ENCODE data around the gene ZNF443.
A peak's percentile ranks its signal among the peaks of the same experiment; 100 is the strongest.
"Not testable (repeated sequence)": the region's sequence is repeated elsewhere in the genome, so short reads cannot be mapped to it uniquely, and the experiment has no call there.

The ZNF443 gene

GRCh38 chr19:12481781-12482508 lies 41.1 kb upstream of the ZNF443 start:
- Histone ChIP-seq H3K9ac (peak overlapping the region in 6 of 11 experiments; percentile 13 to 55 (median 46); a peak in 10 of 22 replicates), H3K9me3 (replicated peaks in 1 of 11) (peaks cover 45 to 54% (median 48%) of the 10 kb centered on the region in 11 experiments), H3K4me3 (peak overlapping the region in 6 of 10 experiments; percentile 31 to 89 (median 42); a peak in 9 of 20 replicates), H4K20me1 (peaks cover 0 to 28% (median 5%) of the 10 kb centered on the region in 11 experiments; a peak in 6 of 22 replicates), H3K4me2 (peak overlapping the region; percentile 88 to 96 (median 92)), H3K36me3 (peaks cover 22 to 46% (median 41%) of the 10 kb centered on the region in 11 experiments), H3K27me3 (no peaks in the 10 kb centered on the region), H3K4me1 (peaks cover 27 to 44% (median 40%) of the 10 kb centered on the region in 10 experiments), H3K27ac (peak overlapping the region in 7 of 11 experiments; percentile 2 to 66 (median 55); a peak in 12 of 22 replicates)
- TF ChIP-seq Cebpa-rat (IDR thresholded peaks at IDR 0.05): no peak

DNA sequence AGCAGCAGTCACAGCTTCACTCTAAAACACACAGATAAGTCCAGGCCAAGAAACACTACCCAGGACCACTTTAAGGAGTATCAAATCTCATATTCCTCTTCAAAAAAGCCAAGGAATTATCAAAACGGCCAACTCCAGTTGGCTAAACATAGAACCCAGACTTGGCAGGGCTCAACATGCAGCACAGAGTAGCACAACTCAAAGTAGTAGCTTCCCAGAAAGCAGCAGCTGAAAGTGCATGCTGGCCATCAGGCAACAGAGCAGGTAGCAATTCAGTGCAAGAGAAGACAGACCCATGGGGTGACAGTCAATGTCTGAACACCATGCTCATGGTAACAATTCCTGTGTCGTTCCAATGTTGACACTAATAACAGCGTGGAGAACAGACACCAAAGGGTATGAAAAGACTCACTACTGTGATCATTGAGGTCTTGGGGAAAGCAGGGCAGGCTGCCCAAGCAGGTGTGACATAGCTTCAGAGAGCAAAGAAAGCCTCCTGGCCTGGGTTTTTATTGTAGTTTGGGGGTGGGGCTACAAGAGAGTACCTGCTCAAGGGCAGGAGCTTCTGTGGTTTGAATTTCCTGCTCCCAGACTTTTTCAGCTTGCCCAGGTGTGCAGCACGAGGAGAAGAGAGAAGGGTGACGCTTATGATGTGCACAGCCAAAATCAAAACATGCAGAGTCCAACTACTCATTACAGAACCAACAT lies 37.6 kb upstream of the ZNF443 start:
- peaks cover 0 to 19% (median 5%) of the 10 kb centered on the region in 11 experiments; a peak in 6 of 22 replicates for H4K20me1 ChIP-seq
- no peaks in the 10 kb centered on the region for H3K27me3 ChIP-seq
- H3K27ac ChIP-seq: no peak overlapping the region
- no peak overlapping the region for H3K4me2 ChIP-seq
- H3K36me3 ChIP-seq: peaks cover 39 to 81% (median 71%) of the 10 kb centered on the region in 11 experiments
- H3K9ac ChIP-seq: no peak overlapping the region
- H3K4me3 ChIP-seq: no peak overlapping the region
- TF ChIP-seq Cebpa-rat (IDR thresholded peaks at IDR 0.05): no peak
- H3K4me1 ChIP-seq: peaks cover 14 to 24% (median 22%) of the 10 kb centered on the region in 10 experiments
- peaks cover 81 to 89% (median 83%) of the 10 kb centered on the region in 11 experiments for H3K9me3 ChIP-seq (replicated peaks in 1 of 11)

DNA sequence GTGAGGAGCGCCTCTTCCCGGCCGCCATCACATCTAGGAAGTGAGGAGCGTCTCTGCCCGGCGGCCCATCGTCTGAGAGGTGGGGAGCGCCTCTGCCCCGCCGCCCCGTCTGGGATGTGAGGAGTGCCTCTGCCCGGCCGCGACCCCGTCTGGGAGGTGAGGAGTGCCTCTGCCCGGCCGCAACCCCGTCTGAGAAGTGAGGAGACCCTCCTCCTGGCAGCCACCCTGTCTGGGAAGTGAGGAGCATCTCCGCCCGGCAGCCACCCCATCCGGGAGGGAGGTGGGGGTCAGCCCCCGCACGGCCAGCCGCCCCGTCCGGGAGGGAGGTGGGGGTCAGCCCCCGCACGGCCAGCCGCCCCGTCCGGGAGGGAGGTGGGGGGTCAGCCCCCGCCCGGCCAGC lies 26.8 kb upstream of the ZNF443 start:
- peaks cover 76 to 86% (median 83%) of the 10 kb centered on the region in 11 experiments for H3K36me3 ChIP-seq
- H4K20me1 ChIP-seq, H3K27me3 ChIP-seq, H3K4me2 ChIP-seq, H3K4me1 ChIP-seq, H3K4me3 ChIP-seq, H3K9ac ChIP-seq, H3K27ac ChIP-seq: not testable (repeated sequence)
- H3K9me3 ChIP-seq (replicated peaks in 1 of 11): peaks cover 94 to 98% (median 97%) of the 10 kb centered on the region in 11 experiments

- peaks cover 94 to 98% (median 97%) of the 10 kb centered on the region in 11 experiments for H3K9me3 ChIP-seq (replicated peaks in 1 of 11)
- no peaks in the 10 kb centered on the region for H4K20me1 ChIP-seq
- no peak for TF ChIP-seq Cebpa-rat (IDR thresholded peaks at IDR 0.05)
- H3K36me3 ChIP-seq: peaks cover 69 to 83% (median 80%) of the 10 kb centered on the region in 11 experiments
- no peak overlapping the region for H3K4me2 ChIP-seq
- no peaks in the 10 kb centered on the region for H3K4me1 ChIP-seq
- no peaks in the 10 kb centered on the region for H3K27me3 ChIP-seq
- no peak overlapping the region for H3K27ac ChIP-seq
- H3K9ac ChIP-seq: no peak overlapping the region
- peak overlapping the region in 7 of 10 experiments; percentile 5 to 43 (median 22); a peak in 7 of 20 replicates for H3K4me3 ChIP-seq
Observed at GRCh38 chr19:12465211-12465610, 24.4 kb upstream of the ZNF443 start.

GRCh38 chr19:12464769-12465168 lies 23.9 kb upstream of the ZNF443 start:
- Histone ChIP-seq H3K36me3 (peaks cover 69 to 83% (median 80%) of the 10 kb centered on the region in 11 experiments), H3K4me3 (peak overlapping the region in 8 of 10 experiments; percentile 5 to 43 (median 24); a peak in 9 of 20 replicates), H3K27me3 (no peaks in the 10 kb centered on the region), H3K4me1 (no peaks in the 10 kb centered on the region), H3K9ac (no peak overlapping the region), H3K4me2 (no peak overlapping the region), H4K20me1 (no peaks in the 10 kb centered on the region), H3K27ac (no peak overlapping the region), H3K9me3 (replicated peaks in 1 of 11) (peaks cover 94 to 98% (median 97%) of the 10 kb centered on the region in 11 experiments)
- TF ChIP-seq Cebpa-rat (IDR thresholded peaks at IDR 0.05): no peak

GRCh38 chr19:12464139-12464538 lies 23.3 kb upstream of the ZNF443 start:
- H3K27me3 ChIP-seq: not testable (repeated sequence)

DNA sequence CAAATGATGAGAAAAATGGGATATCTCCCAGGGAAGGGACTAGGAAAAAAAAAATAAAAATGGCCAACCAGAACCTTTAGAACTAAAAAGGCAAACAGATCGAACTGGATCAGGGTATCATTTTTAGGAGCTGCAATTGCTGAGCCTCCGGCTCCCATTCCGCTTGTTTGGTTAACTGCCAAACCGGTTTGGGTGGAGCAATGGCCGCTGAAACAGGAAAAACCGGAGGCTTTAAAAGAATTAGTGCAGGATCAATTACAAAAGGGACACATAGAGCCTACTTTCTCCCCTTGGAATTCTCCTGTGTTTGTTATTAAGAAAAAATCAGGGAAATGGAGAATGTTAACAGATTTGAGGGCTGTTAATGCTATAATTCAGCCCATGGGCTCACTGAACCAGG lies 12.7 kb upstream of the ZNF443 start:
- H3K9me3 ChIP-seq (replicated peaks in 1 of 11): peaks cover 98 to 100% (median 99%) of the 10 kb centered on the region in 11 experiments
- no peak for TF ChIP-seq Cebpa-rat (IDR thresholded peaks at IDR 0.05)
- no peaks in the 10 kb centered on the region for H3K4me1 ChIP-seq

More at GRCh38 chr19:12464139-12464538, 23.3 kb upstream of the ZNF443 start:
- Histone ChIP-seq H3K36me3 (peaks cover 68 to 83% (median 79%) of the 10 kb centered on the region in 11 experiments), H3K4me3 (peak overlapping the region in 8 of 10 experiments; percentile 10 to 43 (median 24); a peak in 11 of 20 replicates), H3K9me3 (replicated peaks in 1 of 11) (peaks cover 94 to 98% (median 97%) of the 10 kb centered on the region in 11 experiments)
- H4K20me1 ChIP-seq, H3K27ac ChIP-seq, H3K9ac ChIP-seq, H3K4me1 ChIP-seq, H3K4me2 ChIP-seq: not testable (repeated sequence)

GRCh38 chr19:12450844-12451243 lies 10.0 kb upstream of the ZNF443 start:
- Histone ChIP-seq H3K4me1 (no peaks in the 10 kb centered on the region), H3K9ac (no peak overlapping the region), H3K27me3 (no peaks in the 10 kb centered on the region; a peak in 1 of 22 replicates), H3K4me3 (0 out of 20 replicates have a peak overlapping the region, but pooled peaks of 1 of the 10 experiments have one; percentile 14), H3K36me3 (peaks cover 9 to 46% (median 38%) of the 10 kb centered on the region in 11 experiments; a peak in 20 of 22 replicates), H3K9me3 (replicated peaks in 1 of 11) (peaks cover 82 to 89% (median 85%) of the 10 kb centered on the region in 11 experiments), H3K4me2 (no peak overlapping the region), H3K27ac (no peak overlapping the region), H4K20me1 (no peaks in the 10 kb centered on the region)
- no peak for TF ChIP-seq Cebpa-rat (IDR thresholded peaks at IDR 0.05)

More for the DNA sequence above, 12.7 kb upstream of the ZNF443 start:
- no peak overlapping the region for H3K4me2 ChIP-seq
- H3K27me3 ChIP-seq: no peaks in the 10 kb centered on the region; a peak in 1 of 22 replicates
- H4K20me1 ChIP-seq: no peaks in the 10 kb centered on the region
- H3K9ac ChIP-seq: no peak overlapping the region
- H3K27ac ChIP-seq: no peak overlapping the region
- H3K36me3 ChIP-seq: peaks cover 34 to 72% (median 62%) of the 10 kb centered on the region in 11 experiments
- H3K4me3 ChIP-seq: no peak overlapping the region

GRCh38 chr19:12448808-12449207 lies 8.0 kb upstream of the ZNF443 start:
- Histone ChIP-seq H3K36me3 (peaks cover 6 to 35% (median 25%) of the 10 kb centered on the region in 11 experiments; a peak in 14 of 22 replicates), H3K9me3 (replicated peaks in 1 of 11) (peaks cover 77 to 86% (median 81%) of the 10 kb centered on the region in 11 experiments), H4K20me1 (no peaks in the 10 kb centered on the region), H3K4me1 (no peaks in the 10 kb centered on the region), H3K27ac (no peak overlapping the region), H3K4me3 (no peak overlapping the region), H3K9ac (no peak overlapping the region), H3K27me3 (no peaks in the 10 kb centered on the region; a peak in 1 of 22 replicates), H3K4me2 (no peak overlapping the region)
- TF ChIP-seq Cebpa-rat (IDR thresholded peaks at IDR 0.05): no peak

DNA sequence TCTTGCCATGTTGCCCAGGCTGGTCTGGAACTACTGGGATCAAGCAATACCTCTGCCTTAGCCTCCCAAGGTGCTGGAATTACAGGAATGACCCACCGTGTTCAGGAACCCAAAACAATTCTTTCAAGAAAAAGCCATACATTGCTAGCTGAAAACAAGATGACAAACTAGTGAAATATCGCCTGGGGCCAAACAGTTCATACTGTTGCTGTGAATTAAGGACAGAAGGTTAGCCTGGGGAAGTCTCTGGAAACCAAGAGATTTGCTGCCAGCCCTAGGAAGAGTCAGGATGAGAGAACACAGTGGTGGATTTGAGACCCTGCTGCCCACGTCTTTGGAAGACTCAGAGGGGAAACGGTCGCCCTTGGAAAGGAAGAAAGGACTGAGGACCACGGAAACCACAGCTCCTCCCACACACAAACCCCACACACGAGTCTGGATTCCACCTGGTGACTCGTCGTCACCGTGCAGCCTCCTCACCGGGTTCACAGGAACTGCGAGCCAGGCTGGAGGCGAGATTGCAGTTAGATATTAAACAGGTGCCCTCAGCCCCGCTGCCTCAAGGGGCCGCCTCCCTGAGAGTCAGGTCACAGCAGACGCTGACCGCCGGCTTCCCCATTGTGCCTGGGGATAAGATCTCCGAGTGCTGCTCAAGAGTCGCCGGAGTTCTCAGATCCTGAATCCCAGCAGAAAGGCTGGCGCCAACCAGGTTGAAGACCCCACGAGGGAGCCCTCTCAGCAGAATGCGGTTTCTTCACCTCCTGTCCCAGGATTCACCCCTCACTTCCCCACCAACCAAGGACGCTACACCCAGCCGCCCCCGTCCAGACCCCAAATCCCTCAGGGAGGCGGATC lies 908 bp downstream of the ZNF443 start:
- Histone ChIP-seq H3K4me1 (peaks cover 0 to 10% (median 6%) of the 10 kb centered on the region in 10 experiments; a peak in 9 of 20 replicates), H3K4me2 (peak overlapping the region; percentile 71 to 88 (median 84)), H3K27ac (peak overlapping the region in 10 of 11 experiments; percentile 52 to 82 (median 77); a peak in 20 of 22 replicates), H3K36me3 (peaks cover 0 to 11% (median 5%) of the 10 kb centered on the region in 11 experiments; a peak in 10 of 22 replicates), H3K9me3 (replicated peaks in 1 of 11) (peaks cover 31 to 50% (median 39%) of the 10 kb centered on the region in 11 experiments), H3K9ac (peak overlapping the region; percentile 68 to 84 (median 80)), H3K4me3 (peak overlapping the region; percentile 79 to 89 (median 83))
- not testable (repeated sequence) for H3K27me3 ChIP-seq, H4K20me1 ChIP-seq

DNA sequence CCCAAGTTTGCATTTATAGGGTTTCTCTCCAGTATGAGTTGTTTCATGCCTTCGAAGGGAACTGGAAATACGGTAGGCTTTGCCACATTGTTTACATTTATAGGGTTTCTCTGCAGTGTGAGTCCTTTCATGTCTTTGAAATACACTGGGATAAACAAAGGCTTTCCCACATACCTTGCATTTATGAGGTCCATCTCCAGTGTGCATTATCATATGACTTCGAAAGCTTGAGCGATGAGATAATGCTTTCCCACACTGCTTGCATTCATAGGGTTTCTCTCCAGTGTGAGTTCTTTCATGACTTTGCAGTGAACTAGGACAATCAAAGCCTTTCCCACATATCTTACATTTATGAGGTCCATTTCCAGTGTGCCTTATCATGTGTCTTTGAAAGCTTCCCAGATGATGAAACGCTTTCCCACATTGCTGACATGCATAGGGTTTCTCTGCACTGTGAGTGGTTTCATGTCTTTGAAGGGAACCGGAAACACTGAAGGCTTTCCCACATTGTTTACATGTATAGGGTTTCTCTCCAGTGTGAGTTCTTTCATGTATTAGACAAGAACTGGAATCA lies 10.0 kb downstream of the ZNF443 start:
- peaks cover 36 to 83% (median 66%) of the 10 kb centered on the region in 11 experiments for H3K36me3 ChIP-seq

More for the DNA sequence above, 10.0 kb downstream of the ZNF443 start:
- not testable (repeated sequence) for H4K20me1 ChIP-seq, H3K9ac ChIP-seq, H3K27me3 ChIP-seq, H3K27ac ChIP-seq, H3K4me2 ChIP-seq, H3K4me1 ChIP-seq
- H3K4me3 ChIP-seq: peak overlapping the region in 5 of 10 experiments; percentile 8 to 25 (median 20); a peak in 4 of 20 replicates
- H3K9me3 ChIP-seq (replicated peaks in 1 of 11): peaks cover 82 to 98% (median 91%) of the 10 kb centered on the region in 11 experiments
